Loucy (cell line): Measurements from ENCODE around the gene DNAJC1.

Source experiments
- EZH2phosphoT487 ChIP-seq: fragments of 200-600 bp; IDR thresholded peaks from 2 replicates; pipeline ENCODE4 v1.6.1; 2018; ENCODE audit warnings: antibody characterized with exemption, mild to moderate bottlenecking, moderate library complexity, borderline replicate concordance
- TF ChIP-seq, protein P1 (sequence below): fragments of 200-600 bp; sonication (generic); conservative IDR thresholded peaks from 2 replicates; pipeline ENCODE4 v1.5.1; 2014; ENCODE audit warnings: mild to moderate bottlenecking, antibody characterized with exemption, low read length

DNA sequence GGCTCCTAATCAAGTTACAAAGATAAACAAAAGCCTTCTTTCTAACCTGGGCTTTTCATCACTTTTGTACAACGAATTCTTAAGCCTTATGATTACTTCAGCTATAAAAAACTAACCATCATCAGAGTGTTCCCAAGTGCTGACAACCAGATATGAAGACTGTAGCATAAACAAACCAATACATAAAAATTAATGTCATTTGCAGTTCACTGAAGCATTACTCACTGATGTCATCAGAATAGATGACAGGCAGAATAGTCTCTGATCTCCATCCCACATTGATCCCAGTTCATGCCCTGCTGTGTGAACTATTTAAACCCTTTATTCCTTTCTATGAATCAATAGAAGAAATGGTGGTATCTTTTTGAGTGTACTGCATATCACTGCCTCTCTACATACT, 84.4 kb downstream of the DNAJC1 start:
- TF ChIP-seq, protein P1, sequence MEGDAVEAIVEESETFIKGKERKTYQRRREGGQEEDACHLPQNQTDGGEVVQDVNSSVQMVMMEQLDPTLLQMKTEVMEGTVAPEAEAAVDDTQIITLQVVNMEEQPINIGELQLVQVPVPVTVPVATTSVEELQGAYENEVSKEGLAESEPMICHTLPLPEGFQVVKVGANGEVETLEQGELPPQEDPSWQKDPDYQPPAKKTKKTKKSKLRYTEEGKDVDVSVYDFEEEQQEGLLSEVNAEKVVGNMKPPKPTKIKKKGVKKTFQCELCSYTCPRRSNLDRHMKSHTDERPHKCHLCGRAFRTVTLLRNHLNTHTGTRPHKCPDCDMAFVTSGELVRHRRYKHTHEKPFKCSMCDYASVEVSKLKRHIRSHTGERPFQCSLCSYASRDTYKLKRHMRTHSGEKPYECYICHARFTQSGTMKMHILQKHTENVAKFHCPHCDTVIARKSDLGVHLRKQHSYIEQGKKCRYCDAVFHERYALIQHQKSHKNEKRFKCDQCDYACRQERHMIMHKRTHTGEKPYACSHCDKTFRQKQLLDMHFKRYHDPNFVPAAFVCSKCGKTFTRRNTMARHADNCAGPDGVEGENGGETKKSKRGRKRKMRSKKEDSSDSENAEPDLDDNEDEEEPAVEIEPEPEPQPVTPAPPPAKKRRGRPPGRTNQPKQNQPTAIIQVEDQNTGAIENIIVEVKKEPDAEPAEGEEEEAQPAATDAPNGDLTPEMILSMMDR: no peak
- TF ChIP-seq EZH2phosphoT487: no peak
